ENCODE measurements around the gene SLC7A8. TPM values are rescaled to one million over a fixed set of nuclear protein-coding genes. Genes with fewer than 3 reads are reported as not detected.

The SLC7A8 gene
- total RNA-seq, 1 experiment from 2014 or later: 27.8 TPM

- in situ Hi-C loops (cut with HindIII; ENCODE audit: low pct_unique_long_range_greater_than_20kb, low sequenced_read_pairs): no loop called here
- peak; percentile 29 for DNase-seq (ENCODE audit: low read depth, low spot score)
Measured at GRCh38 chr14:23145794-23146350, 37.6 kb downstream of the SLC7A8 start.

DNA sequence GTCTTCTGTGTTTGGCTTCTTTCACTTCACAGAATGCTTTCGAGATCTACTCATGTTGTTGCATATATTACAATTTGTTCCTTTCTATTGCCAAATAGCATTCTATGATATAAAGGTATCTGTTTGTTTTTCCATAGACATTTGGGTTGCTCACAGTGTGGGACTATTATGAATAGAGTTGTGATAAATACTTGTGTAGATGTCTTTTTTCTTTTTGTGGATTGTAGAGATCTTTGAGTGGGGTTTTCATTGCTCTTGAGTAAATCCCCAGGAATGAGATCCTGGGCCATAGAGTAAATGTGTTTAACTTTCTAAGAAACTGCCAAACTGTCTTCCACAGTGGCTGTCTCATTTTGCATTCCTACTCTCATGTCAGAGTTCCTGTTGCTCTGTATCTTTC lies 39.5 kb downstream of the SLC7A8 start:
- in situ Hi-C loops (cut with HindIII; ENCODE audit: low pct_unique_long_range_greater_than_20kb, low sequenced_read_pairs): no loop called here
- DNase-seq (ENCODE audit: low read depth, low spot score): no peak

DNA sequence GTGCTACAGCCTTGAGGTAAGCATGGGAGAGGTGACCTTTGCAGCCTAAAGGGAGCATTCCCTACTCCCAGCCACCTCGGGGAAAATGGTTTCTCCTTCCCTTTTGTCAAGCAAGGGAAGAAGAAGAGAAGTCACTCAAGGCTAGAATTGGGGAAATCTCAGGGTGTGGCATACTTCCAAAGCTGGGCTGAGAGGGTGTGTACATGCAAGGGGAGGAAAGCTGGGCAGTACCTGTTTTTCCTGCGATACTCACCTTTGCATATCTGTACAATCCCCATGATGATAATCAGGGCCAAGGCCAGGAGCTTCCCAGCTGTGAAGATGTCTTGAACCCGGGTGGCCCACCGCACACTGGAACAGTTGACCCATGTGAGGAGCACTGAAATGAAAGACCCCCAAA lies 40.6 kb downstream of the SLC7A8 start:
- in situ Hi-C loops (cut with HindIII; ENCODE audit: low pct_unique_long_range_greater_than_20kb, low sequenced_read_pairs): no loop called here

GRCh38 chr14:23141706-23142444 lies 41.6 kb downstream of the SLC7A8 start:
- DNase-seq (ENCODE audit: low read depth, low spot score): peak; percentile 95
- in situ Hi-C loops (cut with HindIII; ENCODE audit: low pct_unique_long_range_greater_than_20kb, low sequenced_read_pairs): no loop called here

More for the DNA sequence above, 40.6 kb downstream of the SLC7A8 start:
- DNase-seq (ENCODE audit: low read depth, low spot score): no peak

DNA sequence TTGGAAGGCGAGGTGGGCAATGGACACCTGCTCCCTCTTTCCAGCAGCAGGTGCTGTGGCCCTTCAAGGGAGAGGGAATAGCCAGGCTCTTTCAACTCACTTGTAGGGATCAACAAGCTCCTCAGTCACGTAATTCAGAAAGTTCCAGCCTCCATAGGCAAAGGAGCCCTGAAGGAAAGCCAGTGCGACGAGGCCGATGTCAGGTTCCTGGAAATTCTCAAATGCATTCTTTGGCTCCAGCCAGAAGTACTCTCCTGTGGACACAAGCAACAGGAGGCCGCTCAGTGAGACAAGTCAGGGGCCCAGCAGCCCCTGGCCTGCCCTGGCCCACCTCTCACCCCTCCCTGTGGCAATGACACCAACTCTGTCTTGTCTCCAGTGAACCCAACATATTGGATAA lies 43.1 kb downstream of the SLC7A8 start:
- in situ Hi-C loops (cut with HindIII; ENCODE audit: low pct_unique_long_range_greater_than_20kb, low sequenced_read_pairs): no loop called here
- DNase-seq (ENCODE audit: low read depth, low spot score): no peak

DNA sequence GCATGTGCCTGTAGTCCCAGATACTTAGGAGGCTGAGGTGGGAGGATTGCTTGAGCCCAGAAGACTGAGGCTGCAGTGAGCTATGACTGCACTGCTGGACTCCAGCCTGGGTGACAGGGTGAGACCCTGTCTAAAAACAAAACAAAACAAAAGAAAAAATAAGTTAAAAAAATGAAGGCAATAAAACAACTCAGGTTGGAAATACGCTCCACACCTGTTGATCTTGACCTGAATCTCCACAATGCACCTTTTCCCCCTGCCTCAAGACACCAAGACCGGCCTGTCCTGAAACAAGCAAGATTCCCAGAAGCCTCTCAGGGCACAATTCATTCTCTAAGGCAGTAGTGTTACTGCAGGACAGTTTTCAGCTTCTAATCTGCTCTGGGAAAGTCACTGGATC lies 43.6 kb downstream of the SLC7A8 start:
- DNase-seq (ENCODE audit: low read depth, low spot score): no peak
- in situ Hi-C loops (cut with HindIII; ENCODE audit: low pct_unique_long_range_greater_than_20kb, low sequenced_read_pairs): no loop called here

GRCh38 chr14:23137813-23138535 lies 45.5 kb downstream of the SLC7A8 start:
- DNase-seq (ENCODE audit: low read depth, low spot score): no peak
- in situ Hi-C loops (cut with HindIII; ENCODE audit: low pct_unique_long_range_greater_than_20kb, low sequenced_read_pairs): no loop called here

DNA sequence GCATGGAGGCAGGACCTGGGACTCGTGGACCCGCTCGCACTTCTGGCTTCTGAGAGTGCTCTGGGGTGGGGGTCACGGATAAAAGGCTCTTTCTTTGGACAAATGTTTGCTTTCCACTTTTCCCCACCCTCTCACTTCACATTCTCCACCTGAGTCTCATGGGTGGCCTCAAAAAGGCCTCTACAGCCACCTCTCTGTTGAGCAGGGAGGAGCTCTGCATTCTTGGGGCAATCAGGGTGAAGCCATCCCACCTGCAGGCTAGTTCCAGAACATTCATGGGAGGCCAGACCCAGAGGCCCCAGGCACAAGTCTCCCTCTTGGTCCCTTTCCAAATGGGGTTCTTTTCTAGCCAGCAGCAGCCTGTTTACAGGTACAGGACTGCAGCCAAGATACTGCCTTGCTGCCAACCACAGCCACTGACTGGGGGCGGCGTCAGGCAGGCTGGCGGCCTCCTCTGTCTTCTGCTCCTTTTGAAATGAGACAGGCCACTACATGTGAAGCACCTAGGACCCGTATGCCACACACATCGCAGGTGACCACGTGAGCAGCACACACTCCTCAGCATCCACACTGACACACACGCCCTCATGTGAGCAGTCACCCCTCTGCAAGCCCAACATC lies 46.2 kb downstream of the SLC7A8 start:
- in situ Hi-C loops (cut with HindIII; ENCODE audit: low pct_unique_long_range_greater_than_20kb, low sequenced_read_pairs): no loop called here
- no peak for DNase-seq (ENCODE audit: low read depth, low spot score)

DNA sequence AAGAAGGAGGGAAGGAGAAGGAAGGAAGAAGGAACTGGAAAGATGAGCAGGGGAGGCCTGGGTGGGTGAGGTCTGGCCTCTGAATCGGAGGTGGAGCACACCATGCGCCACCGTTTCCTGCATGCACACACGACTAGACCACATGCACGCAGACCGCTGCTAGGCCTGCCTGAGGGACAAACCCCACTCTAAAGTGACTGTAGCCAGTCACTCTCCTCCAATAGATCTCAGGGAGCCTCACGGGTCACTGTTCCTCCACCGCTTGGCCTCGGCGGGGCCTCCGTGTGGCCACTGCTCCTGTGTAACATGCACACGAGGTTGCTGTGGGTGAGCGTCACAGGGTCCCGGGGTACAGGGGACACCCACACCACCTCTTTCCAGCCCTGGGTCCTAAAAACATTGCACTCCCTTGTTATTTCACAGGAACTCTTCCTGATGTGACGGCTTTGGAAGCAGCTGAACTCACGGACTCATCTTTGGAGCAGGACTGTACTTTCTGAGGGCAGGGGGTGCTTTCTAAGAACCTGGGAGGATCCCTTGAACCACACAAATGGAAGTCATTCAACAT lies 46.8 kb downstream of the SLC7A8 start:
- no peak for DNase-seq (ENCODE audit: low read depth, low spot score)
- in situ Hi-C loops (cut with HindIII; ENCODE audit: low pct_unique_long_range_greater_than_20kb, low sequenced_read_pairs): no loop called here

- in situ Hi-C loops (cut with HindIII; ENCODE audit: low pct_unique_long_range_greater_than_20kb, low sequenced_read_pairs): no loop called here
- no peak for DNase-seq (ENCODE audit: low read depth, low spot score)
Measured at GRCh38 chr14:23132970-23133369, 50.5 kb downstream of the SLC7A8 start.

DNA sequence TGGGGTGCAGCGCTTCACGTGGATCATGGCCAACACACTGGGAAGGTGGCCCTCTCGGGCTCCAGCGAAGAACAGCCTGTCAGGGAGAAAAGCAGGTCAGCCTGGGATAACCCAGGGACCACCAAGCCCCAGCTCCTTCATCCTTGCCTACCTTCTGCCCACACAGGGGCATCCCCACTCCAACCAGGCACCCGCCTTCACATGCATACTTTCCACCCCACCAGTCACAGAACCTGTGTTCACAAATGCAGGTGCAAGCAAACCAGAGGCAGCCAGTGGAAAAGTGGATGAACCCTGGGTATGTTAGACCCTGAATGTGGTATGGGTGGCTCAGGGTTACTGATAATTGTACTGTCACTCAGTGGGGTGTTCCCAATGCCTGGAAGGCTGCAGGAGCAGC lies 52.0 kb downstream of the SLC7A8 start:
- in situ Hi-C loops (cut with HindIII; ENCODE audit: low pct_unique_long_range_greater_than_20kb, low sequenced_read_pairs): no loop called here
- DNase-seq (ENCODE audit: low read depth, low spot score): no peak

DNA sequence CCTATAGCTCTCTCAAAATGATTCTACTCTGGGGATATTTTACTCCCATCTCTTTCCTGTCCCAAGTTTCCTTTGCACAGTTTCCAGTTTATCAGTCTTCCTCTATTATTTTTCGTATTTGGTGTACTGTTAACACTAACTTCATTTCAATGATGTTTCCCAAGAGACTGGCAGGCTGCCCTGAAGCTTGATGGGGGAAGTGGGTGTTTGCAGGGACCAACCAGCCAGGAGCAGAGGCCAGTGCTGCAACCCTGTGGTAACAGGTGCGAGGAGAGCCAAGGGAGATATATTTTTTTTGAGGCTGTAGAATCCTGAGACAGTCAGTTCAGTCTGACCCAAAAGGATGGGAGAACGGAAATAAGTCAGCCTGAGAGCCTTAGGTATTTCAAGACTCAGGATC lies 52.6 kb downstream of the SLC7A8 start:
- in situ Hi-C loops (cut with HindIII; ENCODE audit: low pct_unique_long_range_greater_than_20kb, low sequenced_read_pairs): no loop called here
- DNase-seq (ENCODE audit: low read depth, low spot score): no peak

DNA sequence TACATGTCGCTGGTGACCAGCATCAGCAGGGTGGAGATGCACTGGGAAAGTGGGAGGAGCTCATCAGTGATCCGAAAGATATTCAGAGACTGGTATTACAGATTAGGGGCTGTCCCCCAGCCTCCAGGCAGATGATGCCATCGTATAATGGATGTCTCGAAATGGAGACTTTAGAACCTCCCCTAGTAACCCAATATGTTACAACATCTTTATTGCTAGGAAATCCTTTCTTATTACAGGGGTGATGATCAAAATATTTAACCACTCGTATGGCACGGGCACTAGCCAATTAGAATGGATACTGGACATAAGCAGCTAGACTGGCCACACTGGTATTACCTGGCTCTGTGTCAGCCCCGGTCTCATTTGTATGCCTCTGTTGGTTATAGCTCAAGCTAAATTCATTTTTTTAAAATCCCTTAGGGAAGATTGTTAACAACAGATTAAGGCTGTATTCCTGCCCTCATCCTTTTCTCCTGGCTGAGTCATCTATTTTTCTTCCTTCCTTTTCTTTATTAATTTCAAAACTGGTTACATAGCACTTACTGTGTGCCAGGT lies 53.6 kb downstream of the SLC7A8 start:
- in situ Hi-C loops (cut with HindIII; ENCODE audit: low pct_unique_long_range_greater_than_20kb, low sequenced_read_pairs): no loop called here
- DNase-seq (ENCODE audit: low read depth, low spot score): no peak

GRCh38 chr14:23128969-23129758 lies 54.3 kb downstream of the SLC7A8 start:
- DNase-seq (ENCODE audit: low read depth, low spot score): no peak
- in situ Hi-C loops (cut with HindIII; ENCODE audit: low pct_unique_long_range_greater_than_20kb, low sequenced_read_pairs): no loop called here

GRCh38 chr14:23127861-23128260 lies 55.6 kb downstream of the SLC7A8 start:
- in situ Hi-C loops (cut with HindIII; ENCODE audit: low pct_unique_long_range_greater_than_20kb, low sequenced_read_pairs): no loop called here
- no peak for DNase-seq (ENCODE audit: low read depth, low spot score)

GRCh38 chr14:23126548-23127278 lies 56.7 kb downstream of the SLC7A8 start:
- in situ Hi-C loops (cut with HindIII; ENCODE audit: low pct_unique_long_range_greater_than_20kb, low sequenced_read_pairs): no loop called here
- no peak for DNase-seq (ENCODE audit: low read depth, low spot score)

Measured in SK-MEL-5 (cell line).